Measurements from ENCODE around the gene MEMO1.
"Not testable (repeated sequence)": the region's sequence is repeated elsewhere in the genome, so short reads cannot be mapped to it uniquely, and the experiment has no call there.

GRCh38 chr2:31907491-31907890 lies 103.3 kb downstream of the MEMO1 start:
- TF ChIP-seq CTCF (IDR thresholded peaks at IDR 0.05); ZNF512 (CRISPR knock-in tag; IDR thresholded peaks at IDR 0.05; ENCODE audit: borderline replicate concordance); MXD4 (CRISPR knock-in tag; IDR thresholded peaks at IDR 0.05; ENCODE audit: borderline replicate concordance); SP1 (CRISPR knock-in tag; conservative IDR thresholded peaks at IDR 0.05); ZNF317 (CRISPR knock-in tag; IDR thresholded peaks at IDR 0.05; ENCODE audit: borderline replicate concordance, low read depth); NFE2L1 (CRISPR knock-in tag; IDR thresholded peaks at IDR 0.05); SMAD3 (CRISPR knock-in tag; IDR thresholded peaks at IDR 0.05; ENCODE audit: borderline replicate concordance); ZBTB21 (CRISPR knock-in tag; IDR thresholded peaks at IDR 0.05; ENCODE audit: borderline replicate concordance); TEAD1 (CRISPR knock-in tag; IDR thresholded peaks at IDR 0.05); MYBL2 (CRISPR knock-in tag; IDR thresholded peaks at IDR 0.05); HMGA2 (CRISPR knock-in tag; IDR thresholded peaks at IDR 0.05); MLX (CRISPR knock-in tag; IDR thresholded peaks at IDR 0.05); NFYB (CRISPR knock-in tag; conservative IDR thresholded peaks at IDR 0.05; ENCODE audit: low read depth); MAX (CRISPR knock-in tag; IDR thresholded peaks at IDR 0.05): not testable (repeated sequence)

All from WTC11 (cell line).